ENCODE measurements around the gene AKR1D1.

DNA sequence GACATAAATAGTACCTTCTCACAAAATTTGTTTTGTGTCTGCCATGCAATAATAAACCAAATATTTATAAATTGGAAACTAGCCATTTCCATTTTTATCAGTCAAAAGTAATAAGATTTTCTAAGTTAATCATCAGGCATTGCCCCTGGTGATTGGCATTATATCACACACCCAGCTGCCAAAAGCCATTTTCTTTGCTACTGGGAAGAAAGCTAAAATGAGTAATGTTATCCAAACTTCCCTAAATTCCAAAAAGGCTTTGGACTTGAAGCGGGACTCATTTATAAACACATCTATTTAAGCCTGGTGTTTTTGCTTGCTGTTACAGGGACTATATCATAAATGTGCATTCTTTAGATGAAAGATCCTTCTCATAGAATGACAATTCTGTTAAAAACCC is 86.0 kb downstream of the AKR1D1 start:
- TF ChIP-seq, protein P1, sequence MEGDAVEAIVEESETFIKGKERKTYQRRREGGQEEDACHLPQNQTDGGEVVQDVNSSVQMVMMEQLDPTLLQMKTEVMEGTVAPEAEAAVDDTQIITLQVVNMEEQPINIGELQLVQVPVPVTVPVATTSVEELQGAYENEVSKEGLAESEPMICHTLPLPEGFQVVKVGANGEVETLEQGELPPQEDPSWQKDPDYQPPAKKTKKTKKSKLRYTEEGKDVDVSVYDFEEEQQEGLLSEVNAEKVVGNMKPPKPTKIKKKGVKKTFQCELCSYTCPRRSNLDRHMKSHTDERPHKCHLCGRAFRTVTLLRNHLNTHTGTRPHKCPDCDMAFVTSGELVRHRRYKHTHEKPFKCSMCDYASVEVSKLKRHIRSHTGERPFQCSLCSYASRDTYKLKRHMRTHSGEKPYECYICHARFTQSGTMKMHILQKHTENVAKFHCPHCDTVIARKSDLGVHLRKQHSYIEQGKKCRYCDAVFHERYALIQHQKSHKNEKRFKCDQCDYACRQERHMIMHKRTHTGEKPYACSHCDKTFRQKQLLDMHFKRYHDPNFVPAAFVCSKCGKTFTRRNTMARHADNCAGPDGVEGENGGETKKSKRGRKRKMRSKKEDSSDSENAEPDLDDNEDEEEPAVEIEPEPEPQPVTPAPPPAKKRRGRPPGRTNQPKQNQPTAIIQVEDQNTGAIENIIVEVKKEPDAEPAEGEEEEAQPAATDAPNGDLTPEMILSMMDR (IDR thresholded peaks at IDR 0.05): no peak
- no peak for TF ChIP-seq TCF7L2 (IDR thresholded peaks at IDR 0.05; ENCODE audit: low read depth, low read length)
- no peak for TF ChIP-seq POLR2AphosphoS5 (IDR thresholded peaks at IDR 0.05; ENCODE audit: low read depth, low read length)
- TF ChIP-seq, protein P2, sequence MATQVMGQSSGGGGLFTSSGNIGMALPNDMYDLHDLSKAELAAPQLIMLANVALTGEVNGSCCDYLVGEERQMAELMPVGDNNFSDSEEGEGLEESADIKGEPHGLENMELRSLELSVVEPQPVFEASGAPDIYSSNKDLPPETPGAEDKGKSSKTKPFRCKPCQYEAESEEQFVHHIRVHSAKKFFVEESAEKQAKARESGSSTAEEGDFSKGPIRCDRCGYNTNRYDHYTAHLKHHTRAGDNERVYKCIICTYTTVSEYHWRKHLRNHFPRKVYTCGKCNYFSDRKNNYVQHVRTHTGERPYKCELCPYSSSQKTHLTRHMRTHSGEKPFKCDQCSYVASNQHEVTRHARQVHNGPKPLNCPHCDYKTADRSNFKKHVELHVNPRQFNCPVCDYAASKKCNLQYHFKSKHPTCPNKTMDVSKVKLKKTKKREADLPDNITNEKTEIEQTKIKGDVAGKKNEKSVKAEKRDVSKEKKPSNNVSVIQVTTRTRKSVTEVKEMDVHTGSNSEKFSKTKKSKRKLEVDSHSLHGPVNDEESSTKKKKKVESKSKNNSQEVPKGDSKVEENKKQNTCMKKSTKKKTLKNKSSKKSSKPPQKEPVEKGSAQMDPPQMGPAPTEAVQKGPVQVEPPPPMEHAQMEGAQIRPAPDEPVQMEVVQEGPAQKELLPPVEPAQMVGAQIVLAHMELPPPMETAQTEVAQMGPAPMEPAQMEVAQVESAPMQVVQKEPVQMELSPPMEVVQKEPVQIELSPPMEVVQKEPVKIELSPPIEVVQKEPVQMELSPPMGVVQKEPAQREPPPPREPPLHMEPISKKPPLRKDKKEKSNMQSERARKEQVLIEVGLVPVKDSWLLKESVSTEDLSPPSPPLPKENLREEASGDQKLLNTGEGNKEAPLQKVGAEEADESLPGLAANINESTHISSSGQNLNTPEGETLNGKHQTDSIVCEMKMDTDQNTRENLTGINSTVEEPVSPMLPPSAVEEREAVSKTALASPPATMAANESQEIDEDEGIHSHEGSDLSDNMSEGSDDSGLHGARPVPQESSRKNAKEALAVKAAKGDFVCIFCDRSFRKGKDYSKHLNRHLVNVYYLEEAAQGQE (IDR thresholded peaks at IDR 0.05; ENCODE audit: insufficient read depth in 1 of 2, low read depth in 2 of 2, low read length in 1 of 2): no peak
- no peak for TF ChIP-seq SIN3A (IDR thresholded peaks at IDR 0.05; ENCODE audit: borderline replicate concordance, insufficient read depth, low read depth, low read length)
